ENCODE data around the gene PUS10.
"Not testable (repeated sequence)": the region's sequence is repeated elsewhere in the genome, so short reads cannot be mapped to it uniquely, and the experiment has no call there.

GRCh38 chr2:61036643-61037042 is 18.6 kb upstream of the PUS10 start:
- not testable (repeated sequence) for TF ChIP-seq TCF7L2 (IDR thresholded peaks at IDR 0.05; ENCODE audit: low read depth, low read length); CTCF (IDR thresholded peaks at IDR 0.05); POLR2AphosphoS5 (IDR thresholded peaks at IDR 0.05; ENCODE audit: low read depth, low read length); SIN3A (IDR thresholded peaks at IDR 0.05; ENCODE audit: borderline replicate concordance, insufficient read depth, low read depth, low read length); REST (IDR thresholded peaks at IDR 0.05; ENCODE audit: insufficient read depth in 1 of 2, low read depth in 2 of 2, low read length in 1 of 2)
